Fibroblast of the aortic adventitia (primary cell): ENCODE results near the gene RELL1. TPM values are rescaled to one million over a fixed set of nuclear protein-coding genes. Genes with fewer than 3 reads are reported as not detected.

Experiments used
- DNase-seq: peaks from one replicate; pipeline ENCODE4 v3.0.0-alpha.2; 2010; ENCODE audit warnings: low read depth
- H3K4me3 ChIP-seq: 2 replicates; pipeline ENCODE4 v1.5.1; 2011; ENCODE audit warnings: low read depth, mild to moderate bottlenecking, control low read depth, low read length, moderate library complexity
- CTCF ChIP-seq: IDR thresholded peaks from 2 replicates; pipeline ENCODE4 v1.5.1; 2011; ENCODE audit warnings: mild to moderate bottlenecking, low read length, control low read depth, inconsistent platforms; ENCODE audit not compliant: insufficient read depth
- total RNA-seq: library from RNA; depleted of rRNA; stranded (reverse); fragments of >200 nt; gene quantifications from 2 replicates; pipeline ENCODE4 v1.2.3, GENCODE V29; 2012; ENCODE audit warnings: low replicate concordance

Gene RELL1
- total RNA-seq, 1 donor, result 65.7 TPM

GRCh38 chr4:37685823-37686372 lies 278 bp downstream of the RELL1 start:
- DNase-seq, result no peak
- no peak for TF ChIP-seq CTCF
- peak overlapping the region; percentile 89 for H3K4me3 ChIP-seq

GRCh38 chr4:37685161-37685822 lies 884 bp downstream of the RELL1 start:
- TF ChIP-seq CTCF, result no peak
- DNase-seq, result peak; percentile 67
- peak overlapping the region; percentile 89 for H3K4me3 ChIP-seq

- TF ChIP-seq CTCF, result no peak
- H3K4me3 ChIP-seq, result no peak overlapping the region
- no peak for DNase-seq
Observed at GRCh38 chr4:37684154-37684553, 2.0 kb downstream of the RELL1 start.

- no peak for TF ChIP-seq CTCF
- DNase-seq, result no peak
- H3K4me3 ChIP-seq, result no peak overlapping the region
Observed at GRCh38 chr4:37682701-37683401, 3.3 kb downstream of the RELL1 start.

- DNase-seq, result no peak
- no peak overlapping the region for H3K4me3 ChIP-seq
- no peak for TF ChIP-seq CTCF
Observed at GRCh38 chr4:37680089-37680488, 6.1 kb downstream of the RELL1 start.

- TF ChIP-seq CTCF, result no peak
- H3K4me3 ChIP-seq, result no peak overlapping the region
- no peak for DNase-seq
Observed at GRCh38 chr4:37679301-37679700, 6.9 kb downstream of the RELL1 start.
